GM12872 (cell line): Measurements from ENCODE around the gene DCAF15.

Source experiments
- CTCF ChIP-seq: IDR thresholded peaks from 3 replicates; pipeline ENCODE4 v1.5.1; 2011; ENCODE audit warnings: low read depth, mild to moderate bottlenecking, low read length, moderate library complexity; ENCODE audit not compliant: insufficient read depth

Gene DCAF15

GRCh38 chr19:13987101-13987890, 35.0 kb downstream of the DCAF15 start:
- TF ChIP-seq CTCF, result no peak

- no peak for TF ChIP-seq CTCF
These were observed 37.2 kb downstream of the DCAF15 start for GRCh38 chr19:13989487-13989886.

- TF ChIP-seq CTCF, result no peak
These were observed 37.8 kb downstream of the DCAF15 start for GRCh38 chr19:13990085-13990484.

- TF ChIP-seq CTCF, result no peak
These were observed 39.7 kb downstream of the DCAF15 start for GRCh38 chr19:13992025-13992424.

- TF ChIP-seq CTCF, result no peak
These were observed 41.4 kb downstream of the DCAF15 start for GRCh38 chr19:13993590-13994300.

- TF ChIP-seq CTCF, result no peak
These were observed 42.9 kb downstream of the DCAF15 start for GRCh38 chr19:13995017-13995728.
